ENCODE measurements around the gene FSTL4.
A peak's percentile ranks its signal among the peaks of the same experiment; 100 is the strongest.

FSTL4 gene

GRCh38 chr5:133461796-133462516 is 150.4 kb downstream of the FSTL4 start:
- no peaks in the 10 kb centered on the region for H3K4me1 ChIP-seq (ENCODE audit: low read depth, poor library complexity, severe bottlenecking)
- no peak for TF ChIP-seq CTCF (conservative IDR thresholded peaks at IDR 0.05; ENCODE audit: low read depth, low read length)
- no peaks in the 10 kb centered on the region for H3K27me3 ChIP-seq (ENCODE audit: insufficient read depth, low read depth)
- H3K9ac ChIP-seq: no peak overlapping the region
- H3K36me3 ChIP-seq (ENCODE audit: insufficient read depth): no peaks in the 10 kb centered on the region
- no peaks in the 10 kb centered on the region for H4K20me1 ChIP-seq (ENCODE audit: insufficient read depth)
- H2AFZ ChIP-seq (ENCODE audit: low read depth): no peak overlapping the region
- H3K4me2 ChIP-seq: no peak overlapping the region
- no peak overlapping the region for H3K4me3 ChIP-seq (IDR thresholded peaks at IDR 0.05; ENCODE audit: insufficient read depth, low read depth, low read length)
- no peak overlapping the region for H3K27ac ChIP-seq
- H3K79me2 ChIP-seq (ENCODE audit: insufficient read depth, low read depth): no peaks in the 10 kb centered on the region

GRCh38 chr5:133460172-133460758 is 152.1 kb downstream of the FSTL4 start:
- Histone ChIP-seq H3K4me3 (IDR thresholded peaks at IDR 0.05; ENCODE audit: insufficient read depth, low read depth, low read length) (no peak overlapping the region), H3K79me2 (ENCODE audit: insufficient read depth, low read depth) (no peaks in the 10 kb centered on the region), H3K27ac (no peak overlapping the region), H3K27me3 (ENCODE audit: insufficient read depth, low read depth) (no peaks in the 10 kb centered on the region), H3K4me1 (ENCODE audit: low read depth, poor library complexity, severe bottlenecking) (no peaks in the 10 kb centered on the region), H4K20me1 (ENCODE audit: insufficient read depth) (no peaks in the 10 kb centered on the region), H3K9ac (no peak overlapping the region), H2AFZ (ENCODE audit: low read depth) (no peak overlapping the region), H3K36me3 (ENCODE audit: insufficient read depth) (no peaks in the 10 kb centered on the region), H3K4me2 (no peak overlapping the region)
- peak; percentile 73 for TF ChIP-seq CTCF (conservative IDR thresholded peaks at IDR 0.05; ENCODE audit: low read depth, low read length)

GRCh38 chr5:133459474-133460160 is 152.7 kb downstream of the FSTL4 start:
- Histone ChIP-seq H3K4me1 (ENCODE audit: low read depth, poor library complexity, severe bottlenecking) (no peaks in the 10 kb centered on the region), H3K9ac (no peak overlapping the region), H2AFZ (ENCODE audit: low read depth) (no peak overlapping the region), H3K79me2 (ENCODE audit: insufficient read depth, low read depth) (no peaks in the 10 kb centered on the region), H3K4me3 (IDR thresholded peaks at IDR 0.05; ENCODE audit: insufficient read depth, low read depth, low read length) (no peak overlapping the region), H3K4me2 (no peak overlapping the region), H3K36me3 (ENCODE audit: insufficient read depth) (no peaks in the 10 kb centered on the region), H3K27me3 (ENCODE audit: insufficient read depth, low read depth) (no peaks in the 10 kb centered on the region), H3K27ac (no peak overlapping the region), H4K20me1 (ENCODE audit: insufficient read depth) (no peaks in the 10 kb centered on the region)
- TF ChIP-seq CTCF (conservative IDR thresholded peaks at IDR 0.05; ENCODE audit: low read depth, low read length): no peak

- no peak overlapping the region for H2AFZ ChIP-seq (ENCODE audit: low read depth)
Observed at GRCh38 chr5:133458435-133458834, 153.9 kb downstream of the FSTL4 start.

More at GRCh38 chr5:133458435-133458834, 153.9 kb downstream of the FSTL4 start:
- Histone ChIP-seq H3K27ac (no peak overlapping the region), H4K20me1 (ENCODE audit: insufficient read depth) (no peaks in the 10 kb centered on the region), H3K4me3 (IDR thresholded peaks at IDR 0.05; ENCODE audit: insufficient read depth, low read depth, low read length) (no peak overlapping the region), H3K27me3 (ENCODE audit: insufficient read depth, low read depth) (no peaks in the 10 kb centered on the region), H3K79me2 (ENCODE audit: insufficient read depth, low read depth) (no peaks in the 10 kb centered on the region), H3K36me3 (ENCODE audit: insufficient read depth) (no peaks in the 10 kb centered on the region), H3K4me2 (no peak overlapping the region), H3K9ac (no peak overlapping the region), H3K4me1 (ENCODE audit: low read depth, poor library complexity, severe bottlenecking) (no peaks in the 10 kb centered on the region)
- no peak for TF ChIP-seq CTCF (conservative IDR thresholded peaks at IDR 0.05; ENCODE audit: low read depth, low read length)

Data from KMS-11 (cell line).